OCI-LY7 (cell line): ENCODE results near the gene POLD3.

Source experiments
- CTCF ChIP-seq: fragments of 200-600 bp; sonication (generic); conservative IDR thresholded peaks from 2 replicates; pipeline ENCODE4 v1.5.1; 2014; ENCODE audit warnings: mild to moderate bottlenecking, antibody characterized with exemption, low read length, moderate library complexity, mixed read lengths
- EZH2phosphoT487 ChIP-seq: fragments of 200-600 bp; sonication (generic); IDR thresholded peaks from 2 replicates; pipeline ENCODE4 v1.6.1; 2018; ENCODE audit warnings: low read depth, borderline replicate concordance, mild to moderate bottlenecking, mixed run types, antibody characterized with exemption, low read length, moderate library complexity, mixed read lengths

GRCh38 chr11:74680035-74680671 is 87.8 kb downstream of the POLD3 start:
- TF ChIP-seq CTCF (no peak), EZH2phosphoT487 (no peak)
